Measurements from ENCODE around the gene KRTAP13-1.

DNA sequence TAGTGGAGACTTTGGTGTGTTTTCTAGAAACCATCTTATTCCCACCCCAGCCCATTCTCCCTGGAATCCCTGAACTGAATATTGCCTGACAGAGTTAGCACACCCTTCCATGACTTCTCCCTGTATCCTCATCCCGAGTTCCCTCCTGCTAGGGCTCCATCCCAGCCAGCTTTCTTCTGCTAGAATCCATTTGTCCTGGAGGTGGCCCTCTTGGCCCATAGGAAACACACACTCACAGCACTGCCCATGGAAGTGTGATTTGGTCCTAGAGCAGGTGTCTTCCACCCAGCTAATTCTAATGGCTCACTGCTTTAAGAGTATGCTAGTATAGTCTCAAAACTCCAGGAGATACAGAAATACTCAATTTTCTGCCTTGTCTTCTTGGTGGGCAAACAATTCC, 48.4 kb downstream of the KRTAP13-1 start:
- TF ChIP-seq, protein P1, sequence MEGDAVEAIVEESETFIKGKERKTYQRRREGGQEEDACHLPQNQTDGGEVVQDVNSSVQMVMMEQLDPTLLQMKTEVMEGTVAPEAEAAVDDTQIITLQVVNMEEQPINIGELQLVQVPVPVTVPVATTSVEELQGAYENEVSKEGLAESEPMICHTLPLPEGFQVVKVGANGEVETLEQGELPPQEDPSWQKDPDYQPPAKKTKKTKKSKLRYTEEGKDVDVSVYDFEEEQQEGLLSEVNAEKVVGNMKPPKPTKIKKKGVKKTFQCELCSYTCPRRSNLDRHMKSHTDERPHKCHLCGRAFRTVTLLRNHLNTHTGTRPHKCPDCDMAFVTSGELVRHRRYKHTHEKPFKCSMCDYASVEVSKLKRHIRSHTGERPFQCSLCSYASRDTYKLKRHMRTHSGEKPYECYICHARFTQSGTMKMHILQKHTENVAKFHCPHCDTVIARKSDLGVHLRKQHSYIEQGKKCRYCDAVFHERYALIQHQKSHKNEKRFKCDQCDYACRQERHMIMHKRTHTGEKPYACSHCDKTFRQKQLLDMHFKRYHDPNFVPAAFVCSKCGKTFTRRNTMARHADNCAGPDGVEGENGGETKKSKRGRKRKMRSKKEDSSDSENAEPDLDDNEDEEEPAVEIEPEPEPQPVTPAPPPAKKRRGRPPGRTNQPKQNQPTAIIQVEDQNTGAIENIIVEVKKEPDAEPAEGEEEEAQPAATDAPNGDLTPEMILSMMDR (IDR thresholded peaks at IDR 0.05; ENCODE audit: extremely low read depth in 1 of 2, insufficient read depth in 1 of 2, low read depth in 1 of 2, low read length in 2 of 2): no peak
- no peak for TF ChIP-seq EZH2 (IDR thresholded peaks at IDR 0.05; ENCODE audit: borderline replicate concordance, low read depth, low read length, severe bottlenecking)
- no peak for TF ChIP-seq POLR2A (IDR thresholded peaks at IDR 0.05; ENCODE audit: low read depth, low read length)
- TF ChIP-seq POLR2AphosphoS5 (IDR thresholded peaks at IDR 0.05; ENCODE audit: insufficient read depth, low read depth, low read length): no peak
- no peak for TF ChIP-seq FOS (IDR thresholded peaks at IDR 0.05; ENCODE audit: borderline replicate concordance, insufficient read depth, low read length)
- no peak for TF ChIP-seq JUN (IDR thresholded peaks at IDR 0.05; ENCODE audit: borderline replicate concordance, insufficient read depth, insufficient read length, low read depth)
- no peak for TF ChIP-seq MYC (IDR thresholded peaks at IDR 0.05; ENCODE audit: low read depth, low read length)

Measured in endothelial cell of umbilical vein (primary cell).